H9 (cell line): Measurements from ENCODE around the gene OR1S2. TPM values are rescaled to one million over a fixed set of nuclear protein-coding genes. Genes with fewer than 3 reads are reported as not detected.

Experiments used
- DNase-seq: peaks from one replicate; pipeline ENCODE4 v3.0.0-alpha.2; 2017
- H2AFZ ChIP-seq: one replicate; pipeline ENCODE4 v1.6.1; 2013; ENCODE audit warnings: mild to moderate bottlenecking, low read length, control low read depth, moderate library complexity
- H2AK5ac ChIP-seq: 2 replicates; pipeline ENCODE4 v1.6.1; 2013; ENCODE audit warnings: low read length, control low read depth, mixed read lengths; ENCODE audit not compliant: insufficient read length
- H2BK120ac ChIP-seq: one replicate; pipeline ENCODE4 v1.6.1; 2013; ENCODE audit warnings: low read depth, mild to moderate bottlenecking, low read length, control low read depth, inconsistent platforms; ENCODE audit not compliant: poor library complexity, severe bottlenecking
- H2BK12ac ChIP-seq: 2 replicates; pipeline ENCODE4 v1.6.1; 2013; ENCODE audit warnings: low read length, control low read depth, mixed read lengths, low read depth; ENCODE audit not compliant: insufficient read length
- H2BK15ac ChIP-seq: 2 replicates; pipeline ENCODE4 v1.6.1; 2013; ENCODE audit warnings: low read depth, low read length, control low read depth
- H2BK20ac ChIP-seq: one replicate; pipeline ENCODE4 v1.6.1; 2013; ENCODE audit warnings: low read depth, mild to moderate bottlenecking, low read length, control low read depth, inconsistent platforms; ENCODE audit not compliant: poor library complexity, severe bottlenecking
- H2BK5ac ChIP-seq: 2 replicates; pipeline ENCODE4 v1.6.1; 2013; ENCODE audit warnings: low read length, control low read depth, mixed read lengths; ENCODE audit not compliant: insufficient read length
- H3K14ac ChIP-seq: 2 replicates; pipeline ENCODE4 v1.6.1; 2013; ENCODE audit warnings: low read length, control low read depth; ENCODE audit not compliant: insufficient read depth
- H3K18ac ChIP-seq: 2 replicates; pipeline ENCODE4 v1.6.1; 2013; ENCODE audit warnings: low read depth, mild to moderate bottlenecking, mixed read lengths, low read length, control low read depth; ENCODE audit not compliant: insufficient read length
- H3K23ac ChIP-seq: 2 replicates; pipeline ENCODE4 v1.6.1; 2013; ENCODE audit warnings: low read length, control low read depth, mixed read lengths, low read depth; ENCODE audit not compliant: insufficient read length
- H3K23me2 ChIP-seq: 2 replicates; pipeline ENCODE4 v1.6.1; 2013; ENCODE audit warnings: low read depth, mild to moderate bottlenecking, mixed read lengths, low read length, control low read depth; ENCODE audit not compliant: insufficient read length, poor library complexity, severe bottlenecking
- H3K27ac ChIP-seq: 2 replicates; pipeline ENCODE4 v1.5.1; 2013; ENCODE audit warnings: low read length, control low read depth, mixed read lengths, low read depth; ENCODE audit not compliant: insufficient read length
- H3K27me3 ChIP-seq: 2 replicates; pipeline ENCODE4 v1.6.1; 2013; ENCODE audit warnings: low read length, control low read depth, inconsistent platforms; ENCODE audit not compliant: insufficient read depth
- H3K4ac ChIP-seq: 2 replicates; pipeline ENCODE4 v1.6.1; 2013; ENCODE audit warnings: low read depth, mild to moderate bottlenecking, control low read depth, inconsistent platforms, low read length, moderate library complexity
- H3K4me1 ChIP-seq: 2 replicates; pipeline ENCODE4 v1.6.1; 2013; ENCODE audit warnings: low read length, control low read depth, inconsistent platforms; ENCODE audit not compliant: insufficient read depth
- H3K4me2 ChIP-seq: 2 replicates; pipeline ENCODE4 v1.6.1; 2013; ENCODE audit warnings: low read length, control low read depth, mixed read lengths; ENCODE audit not compliant: insufficient read length, insufficient read depth
- H3K56ac ChIP-seq: 2 replicates; pipeline ENCODE4 v1.6.1; 2013; ENCODE audit warnings: low read depth, mild to moderate bottlenecking, mixed read lengths, low read length, control low read depth; ENCODE audit not compliant: insufficient read length
- H3K79me1 ChIP-seq: 2 replicates; pipeline ENCODE4 v1.6.1; 2013; ENCODE audit warnings: low read depth, mild to moderate bottlenecking, moderate library complexity, low read length, control low read depth, inconsistent platforms; ENCODE audit not compliant: insufficient read depth, poor library complexity, severe bottlenecking
- H3K79me2 ChIP-seq: 2 replicates; pipeline ENCODE4 v1.6.1; 2013; ENCODE audit warnings: low read length, control low read depth, inconsistent platforms; ENCODE audit not compliant: insufficient read depth
- H3K9ac ChIP-seq: 2 replicates; pipeline ENCODE4 v1.6.1; 2013; ENCODE audit warnings: low read length, control low read depth, mixed read lengths; ENCODE audit not compliant: insufficient read length; ENCODE audit errors: extremely low read depth
- H3K9me3 ChIP-seq: one replicate; pipeline ENCODE4 v1.6.1; 2013; ENCODE audit warnings: low read depth, low read length, inconsistent platforms; ENCODE audit not compliant: control insufficient read depth
- H3T11ph ChIP-seq: one replicate; pipeline ENCODE4 v1.6.1; 2013; ENCODE audit warnings: mild to moderate bottlenecking, low read length, control low read depth, inconsistent platforms
- H4K20me1 ChIP-seq: one replicate; pipeline ENCODE4 v1.6.1; 2013; ENCODE audit not compliant: control insufficient read depth, insufficient read length, insufficient read depth
- H4K5ac ChIP-seq: 2 replicates; pipeline ENCODE4 v1.6.1; 2013; ENCODE audit warnings: low read depth, mild to moderate bottlenecking, mixed read lengths, low read length, control low read depth; ENCODE audit not compliant: insufficient read length
- H4K8ac ChIP-seq: replicated peaks from 2 replicates; pipeline ENCODE4 v1.6.1; 2013; ENCODE audit warnings: low read length, control low read depth, mixed read lengths, low read depth; ENCODE audit not compliant: insufficient read length
- H4K91ac ChIP-seq: 2 replicates; pipeline ENCODE4 v1.6.1; 2013; ENCODE audit warnings: low read depth, mild to moderate bottlenecking, moderate library complexity, mixed read lengths, low read length, control low read depth; ENCODE audit not compliant: insufficient read length
- H3K27ac Mint-ChIP-seq, 3 experiments: 2 replicates in 2 of 3; 3 replicates in 1 of 3; pipeline ENCODE4 v1.8.0; 2020 to 2021; ENCODE audit warnings: mixed read lengths in 3 of 3, mild to moderate bottlenecking in 1 of 3, moderate library complexity in 1 of 3
- H3K27me3 Mint-ChIP-seq: 2 replicates; pipeline ENCODE4 v1.8.0; 2021; ENCODE audit warnings: low read depth, mild to moderate bottlenecking, moderate library complexity, mixed read lengths
- H3K36me3 Mint-ChIP-seq, 3 experiments: 2 replicates in 2 of 3; 3 replicates in 1 of 3; pipeline ENCODE4 v1.8.0; 2020 to 2021; ENCODE audit warnings: low read depth in 3 of 3, mixed read lengths in 3 of 3; ENCODE audit not compliant: insufficient read depth in 1 of 3
- H3K4me1 Mint-ChIP-seq, 2 experiments: 2 replicates each; pipeline ENCODE4 v1.8.0; 2020; ENCODE audit warnings: mixed read lengths in 2 of 2
- H3K4me3 Mint-ChIP-seq, 2 experiments: 2 replicates in 1 of 2; 3 replicates in 1 of 2; pipeline ENCODE4 v1.8.0; 2020 to 2021; ENCODE audit warnings: mild to moderate bottlenecking in 2 of 2, mixed read lengths in 2 of 2, moderate library complexity in 1 of 2
- H3K9me3 Mint-ChIP-seq, 2 experiments: 2 replicates in 1 of 2; 3 replicates in 1 of 2; pipeline ENCODE4 v1.8.0; 2020; ENCODE audit warnings: mild to moderate bottlenecking in 2 of 2, mixed read lengths in 2 of 2, moderate library complexity in 1 of 2
- WGBS: extraction: QIAGEN DNeasy Blood & Tissue Kit; methylation state at CpG from one replicate; pipeline ENCODE4 v1.1.7; 2013; ENCODE audit warnings: missing lambda C conversion rate, low lambda C conversion rate, mixed read lengths; ENCODE audit not compliant: insufficient read length; ENCODE audit errors: extremely low coverage; 5-methylcytosine and 5-hydroxymethylcytosine counted together
- total RNA-seq: library from RNA; stranded (reverse); gene quantifications from 2 replicates; pipeline ENCODE4 v1.2.1, GENCODE V29; 2021
- TF ChIP-seq, protein P1 (sequence below): fragments of 200-600 bp; sonication (generic); conservative IDR thresholded peaks from 3 replicates; pipeline ENCODE4 v1.8.0; 2021; ENCODE audit warnings: antibody characterized with exemption, mild to moderate bottlenecking

Gene OR1S2
- total RNA-seq, 1 experiment from 2014 or later, result not detected

DNA sequence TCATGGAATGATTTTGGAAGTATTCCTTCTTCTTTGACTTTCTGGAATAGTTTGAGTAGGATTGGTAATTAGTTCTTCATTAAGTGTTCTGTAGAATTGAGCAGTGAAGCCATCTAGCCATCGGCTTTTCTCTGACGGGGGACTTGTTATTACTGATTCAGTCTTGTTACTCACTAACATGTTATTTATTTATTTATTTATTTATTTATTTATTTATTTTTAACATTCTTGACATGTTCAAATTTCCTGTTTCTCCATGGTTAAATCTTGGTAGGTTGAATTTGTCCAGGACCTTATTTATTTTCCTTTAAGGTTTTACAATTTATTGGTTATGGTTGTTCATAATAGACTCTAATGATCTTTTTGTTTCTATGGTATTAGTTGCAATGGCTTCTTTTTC, 40.0 kb upstream of the OR1S2 start:
- Histone ChIP-seq H3K9me3 (no peaks in the 10 kb centered on the region), H3K27me3 (no peaks in the 10 kb centered on the region), H2BK12ac (no peak overlapping the region), H3K4me1 (no peaks in the 10 kb centered on the region), H4K20me1 (no peaks in the 10 kb centered on the region), H2BK20ac (no peak overlapping the region), H2AK5ac (no peak overlapping the region), H3K18ac (no peak overlapping the region), H3K79me1 (no peaks in the 10 kb centered on the region), H3K9ac (no peak overlapping the region), H3K4ac (no peak overlapping the region), H4K8ac (no peak overlapping the region), H3K23ac (no peak overlapping the region), H3K27ac (no peak overlapping the region), H2BK120ac (no peak overlapping the region), H2BK15ac (no peak overlapping the region), H3K14ac (no peak overlapping the region), H3K4me2 (no peak overlapping the region), H2AFZ (no peak overlapping the region), H3K79me2 (no peaks in the 10 kb centered on the region), H3K56ac (no peak overlapping the region), H4K5ac (no peak overlapping the region), H2BK5ac (no peak overlapping the region), H3K23me2 (no peaks in the 10 kb centered on the region), H4K91ac (no peak overlapping the region), H3T11ph (no peak overlapping the region)
- no peak overlapping the region for H3K4me3 Mint-ChIP-seq
- no peak for DNase-seq
- TF ChIP-seq, protein P1, sequence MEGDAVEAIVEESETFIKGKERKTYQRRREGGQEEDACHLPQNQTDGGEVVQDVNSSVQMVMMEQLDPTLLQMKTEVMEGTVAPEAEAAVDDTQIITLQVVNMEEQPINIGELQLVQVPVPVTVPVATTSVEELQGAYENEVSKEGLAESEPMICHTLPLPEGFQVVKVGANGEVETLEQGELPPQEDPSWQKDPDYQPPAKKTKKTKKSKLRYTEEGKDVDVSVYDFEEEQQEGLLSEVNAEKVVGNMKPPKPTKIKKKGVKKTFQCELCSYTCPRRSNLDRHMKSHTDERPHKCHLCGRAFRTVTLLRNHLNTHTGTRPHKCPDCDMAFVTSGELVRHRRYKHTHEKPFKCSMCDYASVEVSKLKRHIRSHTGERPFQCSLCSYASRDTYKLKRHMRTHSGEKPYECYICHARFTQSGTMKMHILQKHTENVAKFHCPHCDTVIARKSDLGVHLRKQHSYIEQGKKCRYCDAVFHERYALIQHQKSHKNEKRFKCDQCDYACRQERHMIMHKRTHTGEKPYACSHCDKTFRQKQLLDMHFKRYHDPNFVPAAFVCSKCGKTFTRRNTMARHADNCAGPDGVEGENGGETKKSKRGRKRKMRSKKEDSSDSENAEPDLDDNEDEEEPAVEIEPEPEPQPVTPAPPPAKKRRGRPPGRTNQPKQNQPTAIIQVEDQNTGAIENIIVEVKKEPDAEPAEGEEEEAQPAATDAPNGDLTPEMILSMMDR, result no peak
- H3K27me3 Mint-ChIP-seq, result no peaks in the 10 kb centered on the region
- peaks cover 0 to 17% (median 2%) of the 10 kb centered on the region in 3 experiments; a peak in 3 of 7 replicates for H3K36me3 Mint-ChIP-seq
- WGBS, result no CpG with 5 or more reads among the region's 2 CpGs
- H3K9me3 Mint-ChIP-seq, result peaks cover 31 to 52% of the 10 kb centered on the region in 2 experiments
- no peaks in the 10 kb centered on the region for H3K4me1 Mint-ChIP-seq
- no peak overlapping the region for H3K27ac Mint-ChIP-seq
